Omental fat pad (tissue), 4 donors: ENCODE data around the gene CCR9. TPM values are rescaled to one million over a fixed set of nuclear protein-coding genes. Genes with fewer than 3 reads are reported as not detected.

ENCODE experiments used
- ATAC-seq: fragments of 150-250 bp; one replicate; pipeline ENCODE4 v1.9.1; 2016; ENCODE audit warnings: mild to moderate bottlenecking, moderate library complexity; ENCODE audit not compliant: low FRiP score
- DNase-seq: peaks from one replicate; pipeline ENCODE4 v3.0.0-alpha.2; 2019; ENCODE audit warnings: low spot score
- total RNA-seq, 4 donors: library from RNA; depleted of rRNA; stranded (reverse); fragments of >200 nt; gene quantifications; one replicate each; pipeline ENCODE4 v1.1.0, GENCODE V29; 2016
- TF ChIP-seq, protein P1 (sequence below), 3 donors: fragments of 450-650 bp; IDR thresholded peaks; one replicate each; pipeline ENCODE4 v1.5.1; 2016 to 2017; ENCODE audit warnings: antibody characterized with exemption in 3 of 3, mild to moderate bottlenecking in 3 of 3, moderate library complexity in 2 of 3

CCR9 gene
- total RNA-seq, 4 donors from 2014 or later, result 0.24 TPM; not detected in 3

DNA sequence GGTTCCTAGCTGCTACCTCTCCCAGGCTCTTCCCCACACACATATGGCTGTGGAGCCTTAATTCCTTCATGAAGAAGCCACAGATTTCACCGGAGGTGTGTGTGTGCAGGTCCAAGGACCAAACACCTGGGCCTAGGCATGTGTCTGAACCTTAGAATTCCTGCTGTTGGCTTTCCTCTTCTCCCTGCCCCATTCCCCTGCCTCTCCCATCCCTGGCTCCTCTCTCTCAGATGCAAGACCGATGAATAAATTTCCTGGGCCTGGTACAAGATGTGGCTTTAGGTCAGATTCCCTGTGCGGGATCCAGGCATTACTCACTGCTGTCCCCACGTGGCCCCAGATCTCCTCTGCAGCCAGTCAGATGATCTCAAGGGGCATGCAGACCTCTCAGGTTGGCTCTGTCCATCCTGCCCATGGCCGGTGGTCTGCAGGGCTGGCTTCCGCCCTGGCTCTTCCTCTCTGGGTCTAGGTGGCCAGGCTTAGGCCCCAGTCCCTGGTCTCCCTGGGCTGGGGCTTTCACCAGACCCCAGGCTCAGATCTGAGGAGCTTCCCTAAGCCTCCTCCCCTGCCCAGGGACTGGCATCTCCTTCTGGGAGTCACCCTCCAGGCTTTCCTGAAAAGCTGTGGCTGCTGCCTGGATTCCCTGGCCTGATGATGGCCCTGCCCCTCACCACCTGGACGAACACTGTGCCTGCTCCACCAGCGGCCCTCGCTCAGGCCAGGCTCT lies 20.5 kb downstream of the CCR9 start:
- no peak for ATAC-seq
- TF ChIP-seq, protein P1, sequence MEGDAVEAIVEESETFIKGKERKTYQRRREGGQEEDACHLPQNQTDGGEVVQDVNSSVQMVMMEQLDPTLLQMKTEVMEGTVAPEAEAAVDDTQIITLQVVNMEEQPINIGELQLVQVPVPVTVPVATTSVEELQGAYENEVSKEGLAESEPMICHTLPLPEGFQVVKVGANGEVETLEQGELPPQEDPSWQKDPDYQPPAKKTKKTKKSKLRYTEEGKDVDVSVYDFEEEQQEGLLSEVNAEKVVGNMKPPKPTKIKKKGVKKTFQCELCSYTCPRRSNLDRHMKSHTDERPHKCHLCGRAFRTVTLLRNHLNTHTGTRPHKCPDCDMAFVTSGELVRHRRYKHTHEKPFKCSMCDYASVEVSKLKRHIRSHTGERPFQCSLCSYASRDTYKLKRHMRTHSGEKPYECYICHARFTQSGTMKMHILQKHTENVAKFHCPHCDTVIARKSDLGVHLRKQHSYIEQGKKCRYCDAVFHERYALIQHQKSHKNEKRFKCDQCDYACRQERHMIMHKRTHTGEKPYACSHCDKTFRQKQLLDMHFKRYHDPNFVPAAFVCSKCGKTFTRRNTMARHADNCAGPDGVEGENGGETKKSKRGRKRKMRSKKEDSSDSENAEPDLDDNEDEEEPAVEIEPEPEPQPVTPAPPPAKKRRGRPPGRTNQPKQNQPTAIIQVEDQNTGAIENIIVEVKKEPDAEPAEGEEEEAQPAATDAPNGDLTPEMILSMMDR (IDR thresholded peaks at IDR 0.05), result no peak
- no peak for DNase-seq

DNA sequence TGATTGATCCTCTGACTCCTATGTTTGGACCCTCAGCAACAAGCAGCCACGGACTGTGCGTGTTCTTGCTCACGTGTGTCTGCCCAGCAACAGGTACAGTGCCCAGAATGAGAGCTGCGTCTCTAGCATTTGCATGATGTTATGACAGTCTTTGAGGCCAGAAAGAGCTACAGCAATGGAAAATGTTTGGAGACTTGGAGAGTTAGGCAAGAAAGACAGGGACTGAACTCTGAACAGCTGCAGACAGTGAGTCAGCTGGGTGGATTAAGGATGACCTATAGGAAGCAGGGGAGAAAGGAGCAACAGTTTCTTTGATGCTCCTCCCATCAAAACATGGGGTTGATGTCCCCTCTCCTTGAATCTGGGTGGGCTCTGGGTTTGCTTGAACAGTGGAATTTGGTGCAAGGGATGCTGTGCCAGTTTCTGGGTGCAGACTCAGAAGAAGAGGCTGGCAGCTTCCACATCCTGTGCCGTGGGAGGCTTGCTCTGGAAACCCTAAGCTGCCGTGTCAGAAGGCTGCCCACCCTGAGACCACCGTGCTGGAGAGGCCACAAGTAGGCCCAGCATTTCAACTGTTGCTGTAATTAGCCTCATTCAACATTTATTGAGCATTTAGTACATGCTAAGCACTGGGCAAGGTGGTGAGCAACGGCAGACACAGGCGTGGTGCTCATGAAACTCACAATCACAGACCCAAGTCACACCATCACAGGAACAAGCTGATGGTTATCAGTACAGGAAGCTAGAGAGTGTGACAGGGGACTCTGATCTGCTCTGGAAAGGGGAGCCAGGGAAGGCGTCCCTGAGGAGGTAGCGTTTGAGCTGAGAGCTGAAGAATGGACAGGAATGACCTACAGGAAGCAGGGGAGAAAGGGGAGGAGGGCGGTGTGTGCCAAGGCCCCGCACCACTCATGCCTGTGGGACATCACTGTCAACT lies 21.7 kb downstream of the CCR9 start:
- ATAC-seq, result no peak
- TF ChIP-seq, protein P1 (IDR thresholded peaks at IDR 0.05), result no peak
- no peak for DNase-seq

DNA sequence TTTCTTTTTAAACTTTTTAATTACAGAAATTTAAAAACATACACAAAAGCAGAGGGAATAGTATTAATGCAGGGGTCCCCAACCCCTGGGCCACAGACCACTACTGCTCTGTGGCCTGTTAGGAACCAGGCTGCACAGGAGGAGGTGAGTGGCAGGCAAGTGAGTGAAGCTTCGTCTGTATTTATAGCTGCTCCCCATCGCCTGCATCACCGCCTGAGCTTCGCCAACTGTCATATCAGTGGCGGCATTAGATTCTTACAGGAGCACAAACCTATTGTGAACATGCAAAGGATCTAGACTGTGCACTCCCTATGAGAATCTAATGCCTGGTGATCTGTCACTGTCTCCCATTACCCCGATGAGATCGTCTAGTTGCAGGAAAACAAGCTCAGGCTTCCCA lies 22.4 kb downstream of the CCR9 start:
- DNase-seq (no peak), ATAC-seq (no peak)
- TF ChIP-seq, protein P1 (IDR thresholded peaks at IDR 0.05), result no peak

DNA sequence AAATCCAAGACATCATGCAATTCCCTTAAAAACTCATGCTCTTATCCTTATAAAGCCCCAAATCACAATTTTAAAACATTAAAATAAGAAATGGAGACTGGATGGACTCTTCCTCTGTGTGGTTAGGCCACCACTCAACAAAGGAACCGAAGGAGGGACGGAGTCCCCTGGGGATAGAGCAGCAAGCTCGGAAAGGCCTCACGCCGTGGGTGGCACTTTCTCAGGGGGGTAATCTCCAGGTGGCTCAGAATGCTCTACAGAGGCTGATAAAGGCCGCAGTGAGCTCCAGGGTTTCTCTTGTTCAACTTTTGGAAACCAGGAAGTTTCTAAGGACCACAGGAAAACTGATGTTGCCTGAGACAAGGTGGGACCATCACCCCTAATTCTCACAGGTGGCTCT lies 23.2 kb downstream of the CCR9 start:
- DNase-seq (no peak), ATAC-seq (no peak)
- TF ChIP-seq, protein P1 (IDR thresholded peaks at IDR 0.05), result no peak

- TF ChIP-seq, protein P1 (IDR thresholded peaks at IDR 0.05), result no peak
- DNase-seq, result no peak
- no peak for ATAC-seq
These were observed 24.5 kb downstream of the CCR9 start for GRCh38 chr3:45910892-45911291.

- ATAC-seq, result no peak
- TF ChIP-seq, protein P1 (IDR thresholded peaks at IDR 0.05), result no peak
These were observed 25.3 kb downstream of the CCR9 start for GRCh38 chr3:45911511-45912226.

More at GRCh38 chr3:45911511-45912226, 25.3 kb downstream of the CCR9 start:
- no peak for DNase-seq
